ENCODE results near the gene NBL1. TPM values are rescaled to one million over a fixed set of nuclear protein-coding genes. Genes with fewer than 3 reads are reported as not detected.

The NBL1 gene
- total RNA-seq, 1 donor: 105 TPM

DNA sequence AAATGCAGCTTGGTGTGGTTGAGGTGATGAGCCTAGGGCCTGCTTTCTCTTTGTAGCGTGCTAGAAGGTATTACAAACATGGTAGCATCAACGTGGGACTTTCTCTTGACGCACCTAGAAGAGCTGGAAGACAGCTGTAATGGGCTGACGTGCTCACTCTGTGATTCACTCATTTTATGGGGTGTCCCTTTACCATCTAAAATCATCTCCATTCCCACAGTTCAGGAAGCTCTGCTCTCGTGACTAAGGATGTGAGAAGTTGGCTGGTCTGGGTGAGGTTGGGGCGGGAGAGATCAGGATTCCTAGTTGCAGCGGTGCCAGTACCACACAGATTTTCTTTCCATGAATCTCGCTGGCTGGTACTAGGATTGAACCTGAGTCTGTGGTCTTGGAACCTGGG lies 24.8 kb downstream of the NBL1 start:
- TF ChIP-seq, protein P1, sequence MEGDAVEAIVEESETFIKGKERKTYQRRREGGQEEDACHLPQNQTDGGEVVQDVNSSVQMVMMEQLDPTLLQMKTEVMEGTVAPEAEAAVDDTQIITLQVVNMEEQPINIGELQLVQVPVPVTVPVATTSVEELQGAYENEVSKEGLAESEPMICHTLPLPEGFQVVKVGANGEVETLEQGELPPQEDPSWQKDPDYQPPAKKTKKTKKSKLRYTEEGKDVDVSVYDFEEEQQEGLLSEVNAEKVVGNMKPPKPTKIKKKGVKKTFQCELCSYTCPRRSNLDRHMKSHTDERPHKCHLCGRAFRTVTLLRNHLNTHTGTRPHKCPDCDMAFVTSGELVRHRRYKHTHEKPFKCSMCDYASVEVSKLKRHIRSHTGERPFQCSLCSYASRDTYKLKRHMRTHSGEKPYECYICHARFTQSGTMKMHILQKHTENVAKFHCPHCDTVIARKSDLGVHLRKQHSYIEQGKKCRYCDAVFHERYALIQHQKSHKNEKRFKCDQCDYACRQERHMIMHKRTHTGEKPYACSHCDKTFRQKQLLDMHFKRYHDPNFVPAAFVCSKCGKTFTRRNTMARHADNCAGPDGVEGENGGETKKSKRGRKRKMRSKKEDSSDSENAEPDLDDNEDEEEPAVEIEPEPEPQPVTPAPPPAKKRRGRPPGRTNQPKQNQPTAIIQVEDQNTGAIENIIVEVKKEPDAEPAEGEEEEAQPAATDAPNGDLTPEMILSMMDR (IDR thresholded peaks at IDR 0.05; ENCODE audit: insufficient read depth, low read length): no peak
- no peak for DNase-seq (ENCODE audit: low read depth)
- H3K4me3 ChIP-seq (ENCODE audit: low read depth, low read length): no peak overlapping the region

DNA sequence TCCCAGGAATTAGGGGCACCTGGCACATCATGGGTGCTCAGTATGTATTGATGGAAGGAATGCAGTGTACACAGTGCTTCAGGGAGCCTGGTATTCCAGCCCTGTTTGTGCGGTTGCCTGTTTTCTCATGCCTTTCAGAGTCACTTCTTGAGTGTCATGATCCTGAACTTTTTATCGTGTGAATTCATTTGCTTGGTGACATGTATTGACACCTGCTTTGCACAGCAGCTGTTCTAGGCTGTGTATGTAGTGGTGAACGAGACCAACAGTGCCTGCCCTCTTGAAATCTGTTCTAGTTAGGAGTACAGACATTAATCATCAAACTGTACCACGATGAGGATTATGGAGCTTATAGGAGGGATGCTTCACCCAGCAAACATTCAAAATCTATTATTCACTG lies 26.7 kb downstream of the NBL1 start:
- TF ChIP-seq, protein P1 (IDR thresholded peaks at IDR 0.05; ENCODE audit: insufficient read depth, low read length): no peak
- no peak for DNase-seq (ENCODE audit: low read depth)
- no peak overlapping the region for H3K4me3 ChIP-seq (ENCODE audit: low read depth, low read length)

DNA sequence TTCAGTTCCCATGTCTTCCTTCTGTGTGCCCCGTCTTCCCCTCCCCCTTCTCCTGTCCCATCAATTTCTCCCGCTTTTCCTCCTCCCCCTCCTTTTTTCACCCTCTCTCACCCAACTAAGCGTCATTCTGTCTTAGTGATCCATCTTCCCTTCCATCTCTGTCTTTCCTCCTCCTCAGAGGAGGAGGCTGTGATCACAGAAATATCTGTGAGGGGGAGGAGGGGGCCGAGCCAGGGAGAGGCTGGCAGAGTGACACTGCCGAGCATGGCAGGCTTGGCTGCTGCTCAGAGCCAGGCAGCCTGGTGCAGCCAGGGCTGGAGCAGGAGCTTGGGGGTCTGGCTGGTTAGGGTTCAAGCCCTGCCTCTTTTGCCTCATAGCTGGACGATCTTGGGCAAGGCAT lies 28.1 kb downstream of the NBL1 start:
- TF ChIP-seq, protein P1 (IDR thresholded peaks at IDR 0.05; ENCODE audit: insufficient read depth, low read length): no peak
- DNase-seq (ENCODE audit: low read depth): no peak
- H3K4me3 ChIP-seq (ENCODE audit: low read depth, low read length): no peak overlapping the region

DNA sequence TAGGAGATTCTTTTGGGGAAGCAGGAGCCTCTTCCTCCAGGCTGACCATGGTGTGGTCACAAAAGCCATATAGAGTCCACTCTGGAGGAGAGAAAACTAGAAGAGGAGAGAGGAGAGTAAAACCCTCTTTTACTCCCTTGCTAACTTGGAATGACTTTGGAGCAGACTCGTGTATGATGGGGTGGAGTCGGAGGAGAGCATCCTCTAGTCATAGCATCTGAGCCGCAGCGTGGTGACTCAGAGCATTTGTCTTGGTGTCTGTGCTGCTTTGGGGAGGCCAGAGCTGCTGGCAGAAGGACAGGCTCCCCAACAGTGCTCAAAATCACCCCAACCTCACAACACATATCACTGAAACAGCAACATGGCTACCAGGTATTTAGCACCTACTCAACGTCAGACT lies 31.7 kb downstream of the NBL1 start:
- DNase-seq (ENCODE audit: low read depth): no peak

DNA sequence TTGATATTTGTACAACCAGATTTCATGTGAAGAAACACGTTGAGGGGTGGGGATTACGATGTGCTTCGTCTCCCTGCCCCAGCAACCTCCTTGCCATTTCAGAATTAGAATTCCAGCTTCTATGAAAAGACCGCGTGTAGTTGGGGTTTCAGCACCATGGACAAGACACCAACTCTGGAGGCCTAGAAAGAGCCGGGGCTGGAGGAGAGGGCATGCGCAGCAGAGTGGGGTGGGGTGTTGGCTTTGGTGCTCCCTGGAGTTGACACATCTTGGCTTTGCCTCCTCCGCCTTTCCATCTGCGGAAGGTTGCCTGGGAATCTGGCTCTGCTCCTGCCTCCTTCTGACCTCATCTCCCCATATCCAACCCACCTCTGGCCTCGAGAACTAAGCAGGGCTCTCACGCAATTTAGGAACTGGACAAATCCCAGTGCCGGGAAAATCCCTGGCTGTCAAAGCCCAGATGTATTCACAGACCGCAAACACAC lies 32.4 kb downstream of the NBL1 start:
- TF ChIP-seq, protein P1 (IDR thresholded peaks at IDR 0.05; ENCODE audit: insufficient read depth, low read length): no peak
- peak; percentile 100 for DNase-seq (ENCODE audit: low read depth)

More for the DNA sequence above, 31.7 kb downstream of the NBL1 start:
- TF ChIP-seq, protein P1 (IDR thresholded peaks at IDR 0.05; ENCODE audit: insufficient read depth, low read length): no peak
- no peak overlapping the region for H3K4me3 ChIP-seq (ENCODE audit: low read depth, low read length)

DNA sequence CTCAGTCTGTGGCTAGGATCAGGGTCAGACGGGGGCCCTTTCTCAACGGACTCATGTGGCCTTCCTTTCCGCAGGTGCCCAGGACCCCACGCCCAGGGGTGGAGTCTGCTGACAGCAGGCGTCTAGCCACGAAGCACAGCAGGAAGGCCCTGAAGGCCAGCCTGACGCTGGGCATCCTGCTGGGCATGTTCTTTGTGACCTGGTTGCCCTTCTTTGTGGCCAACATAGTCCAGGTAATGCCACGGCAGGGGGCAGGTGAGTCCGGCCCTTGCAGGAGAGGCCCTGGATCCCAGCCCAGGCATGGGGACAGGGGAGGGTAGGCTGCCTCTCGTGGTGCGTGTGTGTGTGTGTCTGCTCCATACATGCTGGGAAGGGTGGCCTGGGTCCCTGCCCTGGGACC lies 34.4 kb downstream of the NBL1 start:
- H3K4me3 ChIP-seq (ENCODE audit: low read depth, low read length): no peak overlapping the region
- no peak for DNase-seq (ENCODE audit: low read depth)
- TF ChIP-seq, protein P1 (IDR thresholded peaks at IDR 0.05; ENCODE audit: insufficient read depth, low read length): no peak

More for the DNA sequence above, 32.4 kb downstream of the NBL1 start:
- no peak overlapping the region for H3K4me3 ChIP-seq (ENCODE audit: low read depth, low read length)

DNA sequence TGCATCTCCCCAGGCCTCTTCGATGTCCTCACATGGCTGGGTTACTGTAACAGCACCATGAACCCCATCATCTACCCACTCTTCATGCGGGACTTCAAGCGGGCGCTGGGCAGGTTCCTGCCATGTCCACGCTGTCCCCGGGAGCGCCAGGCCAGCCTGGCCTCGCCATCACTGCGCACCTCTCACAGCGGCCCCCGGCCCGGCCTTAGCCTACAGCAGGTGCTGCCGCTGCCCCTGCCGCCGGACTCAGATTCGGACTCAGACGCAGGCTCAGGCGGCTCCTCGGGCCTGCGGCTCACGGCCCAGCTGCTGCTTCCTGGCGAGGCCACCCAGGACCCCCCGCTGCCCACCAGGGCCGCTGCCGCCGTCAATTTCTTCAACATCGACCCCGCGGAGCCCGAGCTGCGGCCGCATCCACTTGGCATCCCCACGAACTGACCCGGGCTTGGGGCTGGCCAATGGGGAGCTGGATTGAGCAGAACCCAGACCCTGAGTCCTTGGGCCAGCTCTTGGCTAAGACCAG lies 34.9 kb downstream of the NBL1 start:
- TF ChIP-seq, protein P1 (IDR thresholded peaks at IDR 0.05; ENCODE audit: insufficient read depth, low read length): no peak
- no peak overlapping the region for H3K4me3 ChIP-seq (ENCODE audit: low read depth, low read length)
- DNase-seq (ENCODE audit: low read depth): no peak
